Keratinocyte (primary cell): ENCODE measurements around the gene TCN2. TPM values are rescaled to one million over a fixed set of nuclear protein-coding genes. Genes with fewer than 3 reads are reported as not detected.

Experiments
- DNase-seq: peaks from one replicate; pipeline ENCODE4 v3.0.0-alpha.2; 2011; ENCODE audit warnings: low read depth, missing footprints, low spot score
- FAIRE-seq: peaks from 2 replicates; lab custom pipeline; 2011; peaks lifted over from hg19 to GRCh38; lab: Jason Lieb, UNC
- H2AFZ ChIP-seq: 2 replicates; pipeline ENCODE4 v1.6.0; 2012; ENCODE audit warnings: low read length, control low read depth, inconsistent platforms; ENCODE audit not compliant: control insufficient read depth
- H3K27ac ChIP-seq: 2 replicates; pipeline ENCODE4 v1.5.1; 2011; ENCODE audit warnings: low read length; ENCODE audit not compliant: control insufficient read depth, insufficient read depth
- H3K27me3 ChIP-seq: 3 replicates; pipeline ENCODE4 v1.6.0; 2011; ENCODE audit warnings: low read length; ENCODE audit not compliant: control insufficient read depth, insufficient read depth; ENCODE audit errors: extremely low read depth
- H3K36me3 ChIP-seq, 2 experiments: 2 replicates in 1 of 2; 3 replicates in 1 of 2; pipeline ENCODE4 v1.5.1; 2011; ENCODE audit warnings: low read length in 2 of 2, mild to moderate bottlenecking in 1 of 2; ENCODE audit not compliant: control insufficient read depth in 2 of 2, insufficient read depth in 2 of 2; ENCODE audit errors: extremely low read depth in 1 of 2
- H3K4me1 ChIP-seq: 3 replicates; pipeline ENCODE4 v1.5.1; 2011; ENCODE audit warnings: low read length; ENCODE audit not compliant: control insufficient read depth, insufficient read depth; ENCODE audit errors: extremely low read depth
- H3K4me2 ChIP-seq: 3 replicates; pipeline ENCODE4 v1.6.0; 2011; ENCODE audit warnings: low read depth, low read length; ENCODE audit not compliant: control insufficient read depth, insufficient read depth; ENCODE audit errors: extremely low read depth
- H3K4me3 ChIP-seq, 3 experiments: fragments of 200-600 bp in 1 of 3; sonication (generic) in 1 of 3; 2 replicates in 2 of 3; 3 replicates in 1 of 3; pipeline ENCODE4 v1.5.1; 2011 to 2016; ENCODE audit warnings: low read length in 3 of 3, mild to moderate bottlenecking in 3 of 3, control low read depth in 2 of 3, inconsistent platforms in 1 of 3, low read depth in 1 of 3, mixed read lengths in 1 of 3, mixed run types in 1 of 3, moderate library complexity in 1 of 3; ENCODE audit not compliant: control insufficient read depth in 2 of 3, insufficient read depth in 2 of 3; ENCODE audit errors: extremely low read depth in 1 of 3
- H3K79me2 ChIP-seq: 2 replicates; pipeline ENCODE4 v1.6.0; 2012; ENCODE audit warnings: low read length; ENCODE audit not compliant: control insufficient read depth, insufficient read depth
- H3K9ac ChIP-seq: 3 replicates; pipeline ENCODE4 v1.6.0; 2011; ENCODE audit warnings: low read length; ENCODE audit not compliant: control insufficient read depth, insufficient read depth; ENCODE audit errors: extremely low read depth
- H3K9me1 ChIP-seq: 3 replicates; pipeline ENCODE4 v1.6.0; 2011; ENCODE audit warnings: low read length; ENCODE audit not compliant: control insufficient read depth, insufficient read depth; ENCODE audit errors: extremely low read depth
- H3K9me3 ChIP-seq: 2 replicates; pipeline ENCODE4 v1.5.1; 2012; ENCODE audit warnings: low read depth, low read length; ENCODE audit not compliant: control insufficient read depth
- H4K20me1 ChIP-seq: 3 replicates; pipeline ENCODE4 v1.6.0; 2011; ENCODE audit warnings: low read length; ENCODE audit not compliant: control insufficient read depth, insufficient read depth; ENCODE audit errors: extremely low read depth
- CTCF ChIP-seq, 3 experiments: IDR thresholded peaks in 1 of 3; conservative IDR thresholded peaks in 1 of 3; optimal IDR thresholded peaks in 1 of 3; 2 replicates in 2 of 3; 3 replicates in 1 of 3; pipeline versions ENCODE3 to v1.5.1; 2011; ENCODE audit warnings: low read length in 3 of 3, mild to moderate bottlenecking in 3 of 3, moderate library complexity in 2 of 3, control low read depth in 1 of 3, inconsistent platforms in 1 of 3; ENCODE audit not compliant: insufficient read depth in 2 of 3; ENCODE audit errors: extremely low read depth in 1 of 3
- EZH2 ChIP-seq: IDR thresholded peaks from one replicate; pipeline ENCODE4 v1.6.1; 2012; ENCODE audit warnings: inconsistent platforms, mild to moderate bottlenecking, low read length, moderate library complexity
- dilution Hi-C: fragments of 300-500 bp; cut with MboI; formaldehyde crosslinking; loops from one replicate; pipeline ENCODE4 v1.7.0; 2020; ENCODE audit warnings: low sequenced_read_pairs; ENCODE audit not compliant: extremely low pct_ligation_motif_present
- polyA plus RNA-seq, 5 experiments: library from polyadenylated mRNA; depleted of rRNA in 3 of 5; stranded (reverse) in 3 of 5; stranded (forward) in 1 of 5; unstranded in 1 of 5; fragments of >200 nt; gene quantifications; 1 replicate in 1 of 5; 2 replicates in 3 of 5; 3 replicates in 1 of 5; pipeline versions ENCODE4 v1.2.1 to v1.2.3, GENCODE V29; 2011 to 2012; ENCODE audit warnings: missing spikeins in 2 of 5, low read depth in 1 of 5, low replicate concordance in 1 of 5

TCN2 gene
- polyA plus RNA-seq, 1 donor (not counting 4 experiments of a cell fraction or from before 2014, with no cell fraction given), result 0.88 TPM

GRCh38 chr22:30649430-30650007 lies 42.5 kb downstream of the TCN2 start:
- Histone ChIP-seq H4K20me1 (no peaks in the 10 kb centered on the region), H3K9me3 (no peaks in the 10 kb centered on the region), H3K4me3 (no peak overlapping the region), H3K4me2 (no peak overlapping the region), H3K36me3 (peaks cover 0 to 3% of the 10 kb centered on the region in 2 experiments), H3K9me1 (no peaks in the 10 kb centered on the region), H3K79me2 (no peaks in the 10 kb centered on the region), H3K27me3 (no peaks in the 10 kb centered on the region), H3K27ac (peak overlapping the region; percentile 23), H3K9ac (peak overlapping the region; percentile 3), H2AFZ (no peak overlapping the region), H3K4me1 (peaks cover 9% of the 10 kb centered on the region)
- dilution Hi-C loops, result no loop called here
- FAIRE-seq (peak; percentile 77), DNase-seq (no peak)
- TF ChIP-seq CTCF (optimal IDR thresholded peaks at IDR 0.05 in 1 of 3, IDR thresholded peaks at IDR 0.05 in 1 of 3, conservative IDR thresholded peaks at IDR 0.05 in 1 of 3; ENCODE audit: extremely low read depth in 1 of 3, insufficient read depth in 2 of 3, low read length in 3 of 3), result peak in 2 of 3 experiments; percentile 20 to 24
- no peak for TF ChIP-seq EZH2

GRCh38 chr22:30650508-30651116 lies 43.6 kb downstream of the TCN2 start:
- Histone ChIP-seq H3K36me3 (peaks cover 0 to 3% of the 10 kb centered on the region in 2 experiments), H3K9me1 (no peaks in the 10 kb centered on the region), H3K79me2 (no peaks in the 10 kb centered on the region), H3K4me3 (no peak overlapping the region), H4K20me1 (no peaks in the 10 kb centered on the region), H3K27me3 (no peaks in the 10 kb centered on the region), H3K4me1 (peaks cover 9% of the 10 kb centered on the region), H2AFZ (no peak overlapping the region), H3K9ac (no peak overlapping the region), H3K4me2 (no peak overlapping the region), H3K9me3 (no peaks in the 10 kb centered on the region), H3K27ac (no peak overlapping the region)
- DNase-seq, result no peak
- TF ChIP-seq EZH2 (no peak), CTCF (optimal IDR thresholded peaks at IDR 0.05 in 1 of 3, IDR thresholded peaks at IDR 0.05 in 1 of 3, conservative IDR thresholded peaks at IDR 0.05 in 1 of 3; ENCODE audit: extremely low read depth in 1 of 3, insufficient read depth in 2 of 3, low read length in 3 of 3) (no peak)
- FAIRE-seq, result no peak
- dilution Hi-C loops, result no loop called here
